ENCODE measurements around the gene NUDCD2.

The NUDCD2 gene

DNA sequence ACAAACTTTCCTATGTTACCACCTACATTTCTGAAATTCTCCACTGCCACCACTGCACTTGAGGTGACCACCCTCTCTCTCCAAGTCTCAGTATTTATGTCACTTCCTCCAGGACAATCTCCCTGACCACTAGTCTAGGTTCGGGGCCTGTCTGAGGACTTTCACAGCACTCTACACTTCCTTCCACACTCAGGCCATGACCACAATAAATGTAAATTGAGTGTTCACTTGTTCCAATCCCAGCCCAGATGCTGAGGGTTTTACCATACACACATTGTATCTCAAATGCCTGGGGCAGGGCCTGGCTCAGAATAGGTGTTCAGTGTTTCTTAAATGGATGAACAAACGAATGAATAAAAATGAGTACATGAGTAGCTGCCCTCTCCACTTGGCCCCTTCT, 49.4 kb downstream of the NUDCD2 start:
- H3K27ac ChIP-seq, result no peak overlapping the region
- H3K9ac ChIP-seq, result no peak overlapping the region
- TF ChIP-seq, protein P1, sequence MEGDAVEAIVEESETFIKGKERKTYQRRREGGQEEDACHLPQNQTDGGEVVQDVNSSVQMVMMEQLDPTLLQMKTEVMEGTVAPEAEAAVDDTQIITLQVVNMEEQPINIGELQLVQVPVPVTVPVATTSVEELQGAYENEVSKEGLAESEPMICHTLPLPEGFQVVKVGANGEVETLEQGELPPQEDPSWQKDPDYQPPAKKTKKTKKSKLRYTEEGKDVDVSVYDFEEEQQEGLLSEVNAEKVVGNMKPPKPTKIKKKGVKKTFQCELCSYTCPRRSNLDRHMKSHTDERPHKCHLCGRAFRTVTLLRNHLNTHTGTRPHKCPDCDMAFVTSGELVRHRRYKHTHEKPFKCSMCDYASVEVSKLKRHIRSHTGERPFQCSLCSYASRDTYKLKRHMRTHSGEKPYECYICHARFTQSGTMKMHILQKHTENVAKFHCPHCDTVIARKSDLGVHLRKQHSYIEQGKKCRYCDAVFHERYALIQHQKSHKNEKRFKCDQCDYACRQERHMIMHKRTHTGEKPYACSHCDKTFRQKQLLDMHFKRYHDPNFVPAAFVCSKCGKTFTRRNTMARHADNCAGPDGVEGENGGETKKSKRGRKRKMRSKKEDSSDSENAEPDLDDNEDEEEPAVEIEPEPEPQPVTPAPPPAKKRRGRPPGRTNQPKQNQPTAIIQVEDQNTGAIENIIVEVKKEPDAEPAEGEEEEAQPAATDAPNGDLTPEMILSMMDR (conservative IDR thresholded peaks at IDR 0.05; ENCODE audit: low read depth, low read length), result no peak
- no peaks in the 10 kb centered on the region for H3K79me2 ChIP-seq (ENCODE audit: insufficient read depth, low read depth)
- H3K27me3 ChIP-seq (ENCODE audit: insufficient read depth, low read depth), result no peaks in the 10 kb centered on the region
- H3K4me3 ChIP-seq (IDR thresholded peaks at IDR 0.05; ENCODE audit: insufficient read depth, low read depth, low read length), result no peak overlapping the region
- H3K36me3 ChIP-seq (ENCODE audit: insufficient read depth), result no peaks in the 10 kb centered on the region
- H4K20me1 ChIP-seq (ENCODE audit: insufficient read depth), result no peaks in the 10 kb centered on the region
- no peak overlapping the region for H2AFZ ChIP-seq (ENCODE audit: low read depth)
- H3K4me1 ChIP-seq (ENCODE audit: low read depth, poor library complexity, severe bottlenecking), result peaks cover 8% of the 10 kb centered on the region
- H3K4me2 ChIP-seq, result no peak overlapping the region

- Histone ChIP-seq H3K79me2 (ENCODE audit: insufficient read depth, low read depth) (no peaks in the 10 kb centered on the region), H3K4me2 (no peak overlapping the region), H3K4me1 (ENCODE audit: low read depth, poor library complexity, severe bottlenecking) (peaks cover 8% of the 10 kb centered on the region), H3K27me3 (ENCODE audit: insufficient read depth, low read depth) (no peaks in the 10 kb centered on the region), H3K27ac (no peak overlapping the region), H3K36me3 (ENCODE audit: insufficient read depth) (no peaks in the 10 kb centered on the region), H4K20me1 (ENCODE audit: insufficient read depth) (no peaks in the 10 kb centered on the region), H3K4me3 (IDR thresholded peaks at IDR 0.05; ENCODE audit: insufficient read depth, low read depth, low read length) (no peak overlapping the region), H2AFZ (ENCODE audit: low read depth) (no peak overlapping the region), H3K9ac (no peak overlapping the region)
- TF ChIP-seq, protein P1 (conservative IDR thresholded peaks at IDR 0.05; ENCODE audit: low read depth, low read length), result no peak
Measured at GRCh38 chr5:163409384-163409783, 50.5 kb downstream of the NUDCD2 start.

DNA sequence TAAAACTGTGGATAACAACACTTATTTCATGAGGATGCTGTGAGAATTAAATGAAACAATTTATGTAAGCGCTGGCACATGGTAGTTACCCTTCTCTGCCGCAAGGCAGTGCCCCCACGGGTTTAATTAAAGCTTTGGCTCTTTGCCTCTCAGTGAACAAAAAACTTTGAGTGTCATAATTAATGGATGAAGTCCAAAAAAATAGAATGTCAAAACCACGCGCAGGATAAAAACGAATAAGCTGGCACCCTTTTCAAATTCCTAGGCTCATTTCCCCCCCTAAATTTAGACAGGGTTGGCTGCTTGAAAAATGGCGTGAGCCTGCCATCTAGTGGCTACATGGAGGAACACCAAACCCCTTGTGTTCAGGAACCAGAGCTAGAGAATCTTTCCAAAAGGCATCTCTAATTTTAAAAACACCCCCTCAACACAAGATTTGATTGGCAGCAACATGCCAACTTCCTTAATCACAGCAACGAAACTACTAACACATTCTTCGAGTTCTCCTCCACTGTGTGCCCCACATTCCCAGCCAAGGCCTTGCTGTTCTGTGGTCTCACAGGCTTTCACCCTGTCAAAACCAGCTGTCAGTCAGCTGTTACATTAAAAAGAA, 51.5 kb downstream of the NUDCD2 start:
- H3K4me1 ChIP-seq (ENCODE audit: low read depth, poor library complexity, severe bottlenecking), result peaks cover 8% of the 10 kb centered on the region
- TF ChIP-seq, protein P1 (conservative IDR thresholded peaks at IDR 0.05; ENCODE audit: low read depth, low read length), result peak; percentile 81
- no peaks in the 10 kb centered on the region for H3K36me3 ChIP-seq (ENCODE audit: insufficient read depth)
- H2AFZ ChIP-seq (ENCODE audit: low read depth), result no peak overlapping the region
- no peaks in the 10 kb centered on the region for H4K20me1 ChIP-seq (ENCODE audit: insufficient read depth)
- H3K4me3 ChIP-seq (IDR thresholded peaks at IDR 0.05; ENCODE audit: insufficient read depth, low read depth, low read length), result no peak overlapping the region
- no peak overlapping the region for H3K27ac ChIP-seq
- no peaks in the 10 kb centered on the region for H3K79me2 ChIP-seq (ENCODE audit: insufficient read depth, low read depth)
- no peak overlapping the region for H3K9ac ChIP-seq
- H3K27me3 ChIP-seq (ENCODE audit: insufficient read depth, low read depth), result no peaks in the 10 kb centered on the region
- H3K4me2 ChIP-seq, result no peak overlapping the region

- H3K4me1 ChIP-seq (ENCODE audit: low read depth, poor library complexity, severe bottlenecking), result peaks cover 8% of the 10 kb centered on the region
- H3K27ac ChIP-seq, result no peak overlapping the region
- H3K27me3 ChIP-seq (ENCODE audit: insufficient read depth, low read depth), result no peaks in the 10 kb centered on the region
- no peak overlapping the region for H3K9ac ChIP-seq
- H3K4me3 ChIP-seq (IDR thresholded peaks at IDR 0.05; ENCODE audit: insufficient read depth, low read depth, low read length), result no peak overlapping the region
- no peaks in the 10 kb centered on the region for H3K36me3 ChIP-seq (ENCODE audit: insufficient read depth)
- no peaks in the 10 kb centered on the region for H3K79me2 ChIP-seq (ENCODE audit: insufficient read depth, low read depth)
- TF ChIP-seq, protein P1 (conservative IDR thresholded peaks at IDR 0.05; ENCODE audit: low read depth, low read length), result no peak
- H4K20me1 ChIP-seq (ENCODE audit: insufficient read depth), result no peaks in the 10 kb centered on the region
- no peak overlapping the region for H2AFZ ChIP-seq (ENCODE audit: low read depth)
- no peak overlapping the region for H3K4me2 ChIP-seq
Measured at GRCh38 chr5:163407034-163407655, 52.8 kb downstream of the NUDCD2 start.
